Psoas muscle (tissue), 8 donors: Measurements from ENCODE around the gene RTN1. TPM values are rescaled to one million over a fixed set of nuclear protein-coding genes. Genes with fewer than 3 reads are reported as not detected.

Experiments
- ATAC-seq, 4 donors: fragments of 200-7000 bp; cut with Tn5 transposase; one replicate each; pipeline ENCODE4 v1.9.1; 2020; ENCODE audit warnings: moderate library complexity in 3 of 4, mild to moderate bottlenecking in 2 of 4
- DNase-seq, 2 donors: peaks; one replicate each; pipeline ENCODE4 v3.0.0-alpha.2; 2020
- H3K27ac ChIP-seq: fragments of 200-600 bp; one replicate; pipeline ENCODE4 v1.8.0; 2022
- H3K27me3 ChIP-seq, 3 donors: fragments of 200-600 bp in 1 of 3; one replicate each; pipeline versions ENCODE4 v1.6.1 to v1.8.0; 2013 to 2022; ENCODE audit warnings: low read length in 2 of 3, mild to moderate bottlenecking in 2 of 3, moderate library complexity in 1 of 3; ENCODE audit not compliant: insufficient read depth in 3 of 3
- H3K36me3 ChIP-seq, 2 donors: fragments of 200-600 bp in 1 of 2; one replicate each; pipeline versions ENCODE4 v1.6.1 to v1.8.0; 2013 to 2022; ENCODE audit warnings: low read depth in 1 of 2, mild to moderate bottlenecking in 1 of 2, moderate library complexity in 1 of 2; ENCODE audit not compliant: insufficient read depth in 1 of 2
- H3K4me1 ChIP-seq: fragments of 200-600 bp; one replicate; pipeline ENCODE4 v1.8.0; 2022
- H3K4me3 ChIP-seq: fragments of 200-600 bp; one replicate; pipeline ENCODE4 v1.8.0; 2022; ENCODE audit warnings: mild to moderate bottlenecking
- H3K9me3 ChIP-seq: fragments of 200-600 bp; one replicate; pipeline ENCODE4 v1.8.0; 2022
- WGBS, 3 donors: extraction: QIAGEN DNeasy Blood & Tissue Kit; methylation state at CpG; one replicate each; pipeline versions ENCODE4 v1.1.6 to v1.1.7; 2013; 5-methylcytosine and 5-hydroxymethylcytosine counted together
- intact Hi-C, 2 donors: fragments of 100-400 bp; cut with DNase I; formaldehyde crosslinking; loops; one replicate each; pipeline versions ENCODE4 v1.11.0 to v1.14.2; 2022
- polyA plus RNA-seq, 3 donors: library from polyadenylated mRNA; stranded (reverse); fragments of 200-250 nt; gene quantifications; one replicate each; pipeline ENCODE4 v1.2.3, GENCODE V29; 2013
- total RNA-seq, 4 donors: library from RNA; stranded (reverse); fragmentation: NEBNext Ultra II Directional in 2 of 4; extraction: Animal tissue kit (Norgen Biotek cat#: 25700) in 2 of 4; gene quantifications; one replicate each; pipeline versions ENCODE4 v1.2.1 to v1.2.4, GENCODE V29; 2021 to 2023
- TF ChIP-seq, protein P1 (sequence below): fragments of 200-600 bp; IDR thresholded peaks from one replicate; pipeline ENCODE4 v1.8.0; 2022; ENCODE audit warnings: antibody characterized with exemption
- donor health status: healthy with polysubstance abuse.
- donor health status: DM: no; HTN: no; CAD: no; lungs with moderate emphysema.
- donor health status: Bipolar disorder and iron deficiency.
- donor health status: healthy.
- donor health status: DM: yes; HTN: yes; CAD: no.
- donor health status: DM: no; HTN: no; CAD: no.
- donor health status: DM: no; HTN: no; CAD: no.
- donor health status: DM: yes; HTN: yes; CAD: no.

RTN1 gene
- total and polyA plus RNA-seq, 7 donors = 0.17 to 1.7 (median 0.74) TPM

DNA sequence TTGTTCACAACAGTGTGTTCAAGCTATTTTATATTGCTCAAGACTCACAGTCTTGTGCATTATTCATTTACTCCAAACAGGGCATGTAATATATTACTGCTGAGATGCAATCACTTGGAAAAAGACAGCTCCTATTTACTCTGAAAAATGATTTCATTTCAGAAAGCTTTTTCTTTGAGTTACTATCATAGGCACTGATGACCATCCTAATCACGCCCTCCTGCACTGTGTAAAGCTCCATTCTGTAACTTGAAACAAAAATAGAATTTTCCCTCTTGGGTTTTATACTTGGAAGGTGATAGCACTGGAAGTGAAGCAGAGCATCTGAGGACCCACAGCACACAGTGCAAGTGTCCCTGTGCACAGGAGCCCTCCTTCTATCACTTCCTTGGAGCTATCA, 55.6 kb downstream of the RTN1 start:
- Histone ChIP-seq H3K4me3 (no peak overlapping the region), H3K27ac (no peak overlapping the region), H3K36me3 (no peaks in the 10 kb centered on the region), H3K27me3 (no peaks in the 10 kb centered on the region), H3K9me3 (no peaks in the 10 kb centered on the region), H3K4me1 (no peaks in the 10 kb centered on the region)
- DNase-seq (no peak), ATAC-seq (no peak)
- WGBS, 3 donors = 77 to 83% (median 80%) methylated on average over 1 of the region's 1 CpG
- intact Hi-C loops = no loop called here
- TF ChIP-seq, protein P1, sequence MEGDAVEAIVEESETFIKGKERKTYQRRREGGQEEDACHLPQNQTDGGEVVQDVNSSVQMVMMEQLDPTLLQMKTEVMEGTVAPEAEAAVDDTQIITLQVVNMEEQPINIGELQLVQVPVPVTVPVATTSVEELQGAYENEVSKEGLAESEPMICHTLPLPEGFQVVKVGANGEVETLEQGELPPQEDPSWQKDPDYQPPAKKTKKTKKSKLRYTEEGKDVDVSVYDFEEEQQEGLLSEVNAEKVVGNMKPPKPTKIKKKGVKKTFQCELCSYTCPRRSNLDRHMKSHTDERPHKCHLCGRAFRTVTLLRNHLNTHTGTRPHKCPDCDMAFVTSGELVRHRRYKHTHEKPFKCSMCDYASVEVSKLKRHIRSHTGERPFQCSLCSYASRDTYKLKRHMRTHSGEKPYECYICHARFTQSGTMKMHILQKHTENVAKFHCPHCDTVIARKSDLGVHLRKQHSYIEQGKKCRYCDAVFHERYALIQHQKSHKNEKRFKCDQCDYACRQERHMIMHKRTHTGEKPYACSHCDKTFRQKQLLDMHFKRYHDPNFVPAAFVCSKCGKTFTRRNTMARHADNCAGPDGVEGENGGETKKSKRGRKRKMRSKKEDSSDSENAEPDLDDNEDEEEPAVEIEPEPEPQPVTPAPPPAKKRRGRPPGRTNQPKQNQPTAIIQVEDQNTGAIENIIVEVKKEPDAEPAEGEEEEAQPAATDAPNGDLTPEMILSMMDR = no peak

DNA sequence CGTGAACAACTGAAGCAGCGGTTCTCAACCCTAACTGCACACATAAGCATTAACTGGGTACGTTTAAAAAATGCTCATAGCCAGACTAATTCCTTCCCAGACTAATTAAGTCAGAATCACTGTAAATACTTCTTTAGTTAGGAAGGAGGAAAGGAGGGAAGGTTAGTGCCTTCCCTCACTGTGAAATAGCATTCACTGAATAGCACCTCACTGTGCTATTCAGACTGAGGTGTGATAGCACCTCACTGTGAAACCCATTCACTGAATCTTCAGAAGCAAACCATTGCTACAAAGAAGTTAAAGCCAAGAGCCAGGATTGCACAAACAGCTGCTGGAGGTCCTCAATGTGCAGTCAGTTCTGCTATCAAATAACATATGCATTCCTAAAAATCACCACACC, 58.8 kb downstream of the RTN1 start:
- Histone ChIP-seq H3K9me3 (no peaks in the 10 kb centered on the region), H3K36me3 (no peaks in the 10 kb centered on the region), H3K4me3 (no peak overlapping the region), H3K27ac (no peak overlapping the region), H3K27me3 (no peaks in the 10 kb centered on the region), H3K4me1 (no peaks in the 10 kb centered on the region)
- intact Hi-C loops = no loop called here
- DNase-seq = no peak
- WGBS, 3 donors = 42 to 51% (median 48%) methylated on average over 3 of the region's 3 CpGs
- ATAC-seq = no peak
- TF ChIP-seq, protein P1 = no peak

DNA sequence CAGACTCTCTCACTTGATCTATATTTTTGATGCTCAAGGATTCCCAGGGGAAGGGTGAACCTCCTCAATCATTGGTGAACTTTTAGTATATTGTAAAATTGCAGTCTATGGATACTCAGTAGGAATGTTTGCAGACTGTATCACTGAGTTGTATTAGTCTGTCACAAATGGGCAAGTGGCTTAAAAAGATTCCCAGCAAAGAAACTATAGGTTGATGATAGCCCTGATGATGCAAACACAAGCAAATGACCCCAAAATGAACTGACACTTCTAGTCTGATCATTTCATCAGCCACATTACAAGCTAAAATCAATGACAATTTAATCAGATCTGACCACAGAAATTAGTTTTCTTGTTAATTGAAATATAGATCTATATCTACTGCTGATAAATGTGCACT, 59.5 kb downstream of the RTN1 start:
- Histone ChIP-seq H3K4me3 (no peak overlapping the region), H3K4me1 (no peaks in the 10 kb centered on the region), H3K36me3 (no peaks in the 10 kb centered on the region), H3K9me3 (no peaks in the 10 kb centered on the region), H3K27ac (no peak overlapping the region), H3K27me3 (no peaks in the 10 kb centered on the region)
- ATAC-seq = no peak
- DNase-seq = no peak
- TF ChIP-seq, protein P1 = no peak
- intact Hi-C loops = no loop called here

DNA sequence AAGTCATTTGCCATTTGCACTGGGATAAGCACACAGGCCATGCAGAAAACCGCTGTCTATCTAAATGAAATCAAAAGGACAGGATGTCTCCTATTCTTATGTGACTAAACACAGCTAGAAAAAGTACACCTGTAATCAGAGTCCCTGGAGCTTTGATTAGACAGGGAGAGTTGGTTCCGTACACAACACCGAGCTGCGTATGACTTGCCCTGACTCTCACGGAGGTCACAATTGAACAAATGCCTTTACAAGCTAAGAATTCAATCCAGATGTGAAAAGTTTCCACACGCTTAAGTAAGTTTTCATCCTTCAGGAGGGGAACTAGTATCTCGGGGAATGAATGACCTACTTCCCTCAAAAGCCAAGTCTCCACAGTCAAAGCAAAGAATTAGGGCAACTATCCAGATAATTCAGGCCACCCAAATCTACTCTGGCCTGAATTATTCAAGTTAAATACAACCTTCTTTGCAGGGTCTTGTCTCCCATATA, 67.5 kb downstream of the RTN1 start:
- Histone ChIP-seq H3K4me3 (no peak overlapping the region), H3K4me1 (no peaks in the 10 kb centered on the region), H3K27me3 (no peaks in the 10 kb centered on the region), H3K36me3 (no peaks in the 10 kb centered on the region), H3K9me3 (no peaks in the 10 kb centered on the region), H3K27ac (no peak overlapping the region)
- DNase-seq = no peak
- TF ChIP-seq, protein P1 = no peak
- no peak for ATAC-seq
- WGBS, 3 donors = 47 to 51% (median 50%) methylated on average over 7 of the region's 7 CpGs
- intact Hi-C loops = no loop called here

DNA sequence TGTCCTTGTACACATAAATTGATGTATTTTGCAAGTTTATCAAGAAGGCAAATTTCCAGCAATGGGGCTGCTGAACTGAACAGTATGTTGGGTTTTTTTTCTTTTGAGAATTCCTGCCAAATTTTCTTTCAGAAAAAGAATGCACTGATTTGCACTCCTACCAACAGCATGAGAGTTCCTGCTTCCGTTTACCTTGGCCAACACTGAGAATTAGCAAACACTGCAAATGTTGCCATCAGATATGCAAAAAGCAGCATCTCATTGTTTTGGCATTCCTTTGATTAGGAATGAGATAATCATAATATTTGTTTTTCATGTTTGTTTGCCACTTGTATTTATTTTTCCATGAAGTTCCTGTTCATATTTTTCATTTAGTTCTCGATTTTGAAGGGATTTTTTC, 82.4 kb downstream of the RTN1 start:
- Histone ChIP-seq H3K36me3 (no peaks in the 10 kb centered on the region), H3K9me3 (no peaks in the 10 kb centered on the region), H3K27ac (no peak overlapping the region), H3K4me3 (no peak overlapping the region), H3K4me1 (no peaks in the 10 kb centered on the region), H3K27me3 (no peaks in the 10 kb centered on the region)
- 27 to 40% (median 33%) methylated on average over 2 of the region's 2 CpGs for WGBS, 3 donors
- no peak for ATAC-seq
- TF ChIP-seq, protein P1 = no peak
- DNase-seq = no peak
- intact Hi-C loops = no loop called here
